A673 (cell line): ENCODE measurements around the gene CD164. TPM values are rescaled to one million over a fixed set of nuclear protein-coding genes. Genes with fewer than 3 reads are reported as not detected.

Source experiments
- BruUV-seq: library from RNA; stranded (reverse); fragments of 400-500 nt; replicated peaks from 2 replicates; lab custom pipeline; 2021; lab: Mats Ljungman, UMichigan
- CTCF ChIA-PET: fragments of 300-600 bp; sonication (Branson Sonifier 250); formaldehyde crosslinking; loops from one replicate; lab custom pipeline; 2022; ENCODE audit warnings: antibody characterized with exemption; lab: Charles Lee
- POLR2A ChIA-PET: fragments of 300-600 bp; sonication (Branson Sonifier 250); formaldehyde crosslinking; loops from one replicate; lab custom pipeline; 2022; ENCODE audit warnings: antibody characterized with exemption; ENCODE audit not compliant: low non-redundant PET; lab: Charles Lee
- DNase-seq: peaks from one replicate; pipeline ENCODE4 v3.0.0-alpha.2; 2015; ENCODE audit warnings: low spot score
- H3K27ac ChIP-seq: fragments of 200-600 bp; sonication (generic); 2 replicates; pipeline ENCODE4 v1.5.1; 2016; ENCODE audit warnings: mixed run types, low read depth, mild to moderate bottlenecking, mixed read lengths, antibody characterized with exemption, low read length; ENCODE audit not compliant: poor library complexity, severe bottlenecking
- H3K27me3 ChIP-seq: fragments of 200-600 bp; sonication (generic); replicated peaks from 2 replicates; pipeline ENCODE4 v1.6.1; 2017; ENCODE audit warnings: mixed run types, low read depth, mild to moderate bottlenecking, mixed read lengths, antibody characterized with exemption, low read length; ENCODE audit not compliant: insufficient read depth, poor library complexity
- H3K36me3 ChIP-seq: fragments of 200-600 bp; sonication (generic); 2 replicates; pipeline ENCODE4 v1.6.1; 2016; ENCODE audit warnings: mixed run types, mild to moderate bottlenecking, mixed read lengths, antibody characterized with exemption, low read length; ENCODE audit not compliant: insufficient read depth, poor library complexity, severe bottlenecking
- H3K4me1 ChIP-seq: fragments of 200-600 bp; sonication (generic); 2 replicates; pipeline ENCODE4 v1.6.1; 2017; ENCODE audit warnings: mixed run types, mild to moderate bottlenecking, mixed read lengths, antibody characterized with exemption, low read length; ENCODE audit not compliant: insufficient read depth, poor library complexity, severe bottlenecking
- H3K4me3 ChIP-seq: fragments of 200-600 bp; sonication (generic); 2 replicates; pipeline ENCODE4 v1.5.1; 2016; ENCODE audit warnings: low read depth, mixed run types, mild to moderate bottlenecking, mixed read lengths, low read length; ENCODE audit not compliant: poor library complexity, severe bottlenecking
- H3K9me3 ChIP-seq: fragments of 200-600 bp; sonication (generic); 2 replicates; pipeline ENCODE4 v1.6.1; 2016; ENCODE audit warnings: mixed run types, low read depth, mild to moderate bottlenecking, mixed read lengths, antibody characterized with exemption, low read length; ENCODE audit not compliant: poor library complexity, severe bottlenecking
- EZH2 ChIP-seq: fragments of 200-600 bp; sonication (generic); IDR thresholded peaks from 2 replicates; pipeline ENCODE4 v1.6.1; 2017; ENCODE audit warnings: borderline replicate concordance, low read depth, mild to moderate bottlenecking, mixed read lengths, antibody characterized with exemption, low read length; ENCODE audit not compliant: poor library complexity, severe bottlenecking
- intact Hi-C: fragments of 100-400 bp; cut with micrococcal nuclease; formaldehyde crosslinking; loops from one replicate; pipeline ENCODE4 v1.10.0; 2022; ENCODE audit not compliant: unreplicated experiment
- total RNA-seq: library from RNA; stranded (reverse); gene quantifications from 2 replicates; pipeline ENCODE4 v1.2.3, GENCODE V29; 2021
- TF ChIP-seq, protein P1 (sequence below): fragments of 300-800, 200-600 bp; sonication (generic); conservative IDR thresholded peaks from 2 replicates; pipeline ENCODE4 v1.5.1; 2017; ENCODE audit warnings: low read depth, mild to moderate bottlenecking, antibody characterized with exemption, low read length, moderate library complexity, mixed read lengths

Gene CD164
- total RNA-seq, 1 experiment from 2014 or later = 176 TPM

DNA sequence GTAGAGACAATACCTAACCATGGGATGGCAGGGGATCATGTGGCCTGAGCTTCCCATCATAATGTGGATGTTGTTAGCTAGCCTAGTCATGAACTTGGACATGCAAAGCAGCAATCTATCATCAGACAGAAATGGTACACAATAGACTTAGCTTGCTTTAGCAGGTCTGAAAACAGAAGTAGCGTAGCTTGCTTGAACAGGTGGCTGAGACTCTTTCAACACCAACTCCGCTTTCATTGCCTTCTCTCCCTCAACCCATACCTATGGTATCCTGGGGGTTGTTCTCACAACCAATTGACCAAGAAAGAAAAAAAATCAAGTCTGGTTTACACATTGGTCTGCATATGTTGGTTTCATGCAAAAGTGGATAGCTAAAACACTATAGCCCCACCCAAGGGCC, 23.0 kb downstream of the CD164 start:
- DNase-seq = no peak
- intact Hi-C loops = no loop called here
- no peaks in the 10 kb centered on the region for H3K27me3 ChIP-seq

DNA sequence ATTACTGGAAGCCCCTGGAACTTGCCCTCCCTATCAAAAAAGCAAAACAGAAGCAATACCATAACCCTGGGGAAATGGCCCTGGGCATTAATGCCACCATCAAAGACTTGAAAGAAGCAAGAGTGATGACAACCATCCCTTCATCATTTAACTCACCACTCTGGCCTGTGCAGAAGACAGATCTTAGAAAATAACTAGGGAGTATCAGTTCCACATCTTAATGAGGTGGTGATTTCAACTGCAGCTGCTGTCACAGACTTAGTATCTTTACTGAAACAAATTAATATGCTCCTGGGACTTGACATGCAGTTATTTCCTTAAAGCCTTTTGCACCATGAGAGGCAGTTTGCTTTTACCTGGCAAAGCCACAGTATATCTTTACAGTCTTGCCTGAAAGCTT, 24.1 kb downstream of the CD164 start:
- TF ChIP-seq, protein P1, sequence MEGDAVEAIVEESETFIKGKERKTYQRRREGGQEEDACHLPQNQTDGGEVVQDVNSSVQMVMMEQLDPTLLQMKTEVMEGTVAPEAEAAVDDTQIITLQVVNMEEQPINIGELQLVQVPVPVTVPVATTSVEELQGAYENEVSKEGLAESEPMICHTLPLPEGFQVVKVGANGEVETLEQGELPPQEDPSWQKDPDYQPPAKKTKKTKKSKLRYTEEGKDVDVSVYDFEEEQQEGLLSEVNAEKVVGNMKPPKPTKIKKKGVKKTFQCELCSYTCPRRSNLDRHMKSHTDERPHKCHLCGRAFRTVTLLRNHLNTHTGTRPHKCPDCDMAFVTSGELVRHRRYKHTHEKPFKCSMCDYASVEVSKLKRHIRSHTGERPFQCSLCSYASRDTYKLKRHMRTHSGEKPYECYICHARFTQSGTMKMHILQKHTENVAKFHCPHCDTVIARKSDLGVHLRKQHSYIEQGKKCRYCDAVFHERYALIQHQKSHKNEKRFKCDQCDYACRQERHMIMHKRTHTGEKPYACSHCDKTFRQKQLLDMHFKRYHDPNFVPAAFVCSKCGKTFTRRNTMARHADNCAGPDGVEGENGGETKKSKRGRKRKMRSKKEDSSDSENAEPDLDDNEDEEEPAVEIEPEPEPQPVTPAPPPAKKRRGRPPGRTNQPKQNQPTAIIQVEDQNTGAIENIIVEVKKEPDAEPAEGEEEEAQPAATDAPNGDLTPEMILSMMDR = no peak
- TF ChIP-seq EZH2 = no peak
- no TSS peak for BruUV-seq
- peaks cover 14% of the 10 kb centered on the region for H3K36me3 ChIP-seq
- CTCF ChIA-PET = no interaction called here
- no peak overlapping the region for H3K27ac ChIP-seq
- POLR2A ChIA-PET = no interaction called here
- H3K9me3 ChIP-seq = peaks cover 13% of the 10 kb centered on the region
- intact Hi-C loops = no loop called here
- no peaks in the 10 kb centered on the region for H3K4me1 ChIP-seq
- H3K4me3 ChIP-seq = no peak overlapping the region
- H3K27me3 ChIP-seq = no peaks in the 10 kb centered on the region
- no peak for DNase-seq

More for the DNA sequence above, 23.0 kb downstream of the CD164 start:
- Histone ChIP-seq H3K9me3 (peaks cover 13% of the 10 kb centered on the region), H3K4me3 (no peak overlapping the region), H3K27ac (no peak overlapping the region), H3K36me3 (peaks cover 14% of the 10 kb centered on the region), H3K4me1 (no peaks in the 10 kb centered on the region)
- ChIA-PET POLR2A (no interaction called here), CTCF (no interaction called here)
- BruUV-seq = no TSS peak
- TF ChIP-seq, protein P1 = no peak
- no peak for TF ChIP-seq EZH2

DNA sequence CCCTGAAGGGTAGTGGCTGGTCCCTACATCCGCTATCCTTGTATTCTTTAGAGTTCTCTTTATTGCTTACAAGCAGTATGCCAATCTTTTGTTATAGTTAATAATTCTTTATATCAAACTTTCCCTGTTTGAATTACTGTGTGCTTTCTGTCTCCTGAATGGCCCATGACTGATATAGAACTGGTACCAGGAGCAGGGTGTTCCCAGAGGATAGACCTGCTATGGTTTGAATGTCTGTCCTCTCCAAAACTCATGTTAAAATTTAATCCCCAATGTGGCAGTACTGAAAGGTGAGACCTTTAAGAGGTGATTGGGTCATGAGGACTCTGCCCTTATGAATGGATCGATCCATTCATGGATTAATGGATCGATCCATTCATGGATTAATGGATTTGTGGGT, 26.0 kb downstream of the CD164 start:
- H3K4me1 ChIP-seq = no peaks in the 10 kb centered on the region
- no peak for DNase-seq
- H3K9me3 ChIP-seq = peaks cover 13% of the 10 kb centered on the region
- intact Hi-C loops = no loop called here
- H3K27me3 ChIP-seq = no peaks in the 10 kb centered on the region
- ChIA-PET CTCF (no interaction called here), POLR2A (no interaction called here)
- TF ChIP-seq, protein P1 = no peak
- TF ChIP-seq EZH2 = no peak
- H3K36me3 ChIP-seq = peaks cover 14% of the 10 kb centered on the region
- no peak overlapping the region for H3K4me3 ChIP-seq
- no peak overlapping the region for H3K27ac ChIP-seq
- BruUV-seq = no TSS peak
